K562 (cell line): ENCODE results near the gene SENP7. TPM values are rescaled to one million over a fixed set of nuclear protein-coding genes. Genes with fewer than 3 reads are reported as not detected.

Source experiments
- ATAC-seq: fragments of 200-7000 bp; cut with Tn5 transposase; 3 replicates; pipeline ENCODE4 v1.9.1; 2020; ENCODE audit warnings: moderate library complexity
- BruUV-seq: library from RNA; stranded (reverse); fragments of 400-500 nt; replicated peaks from 2 replicates; lab custom pipeline; 2021; lab: Mats Ljungman, UMichigan
- CTCF ChIA-PET: fragments of 300-600 bp; formaldehyde crosslinking; extraction: SDS; loops from one replicate; lab custom pipeline; 2021; ENCODE audit warnings: low intra/inter-chr PET ratio; lab: Yijun Ruan, JAX
- POLR2A ChIA-PET: fragments of 300-600, 350-650 bp; sonication (Branson Sonifier 250); formaldehyde crosslinking; extraction: SDS; loops from one replicate; lab custom pipeline; 2021; ENCODE audit warnings: antibody characterized with exemption, inconsistent platforms; lab: Yijun Ruan, JAX
- DNase-seq, 4 experiments: peaks; one replicate each; pipeline versions ENCODE4 v3.0.0 to v3.0.0-alpha.2; 2011 to 2018; ENCODE audit warnings: low spot score in 3 of 4, mixed read lengths in 3 of 4; ENCODE audit errors: extremely low read depth in 1 of 4
- FAIRE-seq: peaks from 2 replicates; lab custom pipeline; 2011; peaks lifted over from hg19 to GRCh38; lab: Jason Lieb, UNC
- H2AFZ ChIP-seq: 2 replicates; pipeline ENCODE4 v1.6.0; 2011; ENCODE audit warnings: low read depth, low read length, control low read depth, inconsistent platforms
- H3K27ac ChIP-seq: fragments of 200-600 bp; 3 replicates; pipeline ENCODE4 v1.8.0; 2011; ENCODE audit warnings: low read depth, mild to moderate bottlenecking, control low read depth, inconsistent platforms, low read length, moderate library complexity, mixed read lengths; ENCODE audit errors: extremely low read depth
- H3K27me3 ChIP-seq, 2 experiments: fragments of 300-600 bp in 1 of 2; 2 replicates in 1 of 2; 3 replicates in 1 of 2; pipeline versions ENCODE4 v1.6.0 to v1.8.0; 2011; ENCODE audit warnings: inconsistent platforms in 2 of 2, low read length in 2 of 2, mild to moderate bottlenecking in 1 of 2, mixed read lengths in 1 of 2, moderate library complexity in 1 of 2; ENCODE audit not compliant: control insufficient read depth in 2 of 2, insufficient read depth in 2 of 2
- H3K36me3 ChIP-seq: fragments of 300-600 bp; 3 replicates; pipeline ENCODE4 v1.8.0; 2011; ENCODE audit warnings: mild to moderate bottlenecking, low read length, inconsistent platforms; ENCODE audit not compliant: control insufficient read depth, insufficient read depth
- H3K4me1 ChIP-seq, 2 experiments: fragments of 200-600 bp in 1 of 2; replicated peaks in 1 of 2; 2 replicates in 1 of 2; 3 replicates in 1 of 2; pipeline versions ENCODE4 v1.5.1 to v1.8.0; 2011; ENCODE audit warnings: inconsistent platforms in 2 of 2, low read length in 2 of 2, mild to moderate bottlenecking in 1 of 2, mixed read lengths in 1 of 2, moderate library complexity in 1 of 2; ENCODE audit not compliant: control insufficient read depth in 2 of 2, insufficient read depth in 2 of 2
- H3K4me2 ChIP-seq: 2 replicates; pipeline ENCODE4 v1.6.1; 2011; ENCODE audit warnings: low read length, control low read depth, inconsistent platforms, mixed read lengths; ENCODE audit not compliant: insufficient read depth
- H3K4me3 ChIP-seq: fragments of 200-600 bp; sonication (generic), shearing (Covaris generic); 2 replicates; pipeline ENCODE4 v1.5.1; 2016; ENCODE audit warnings: control low read depth, inconsistent platforms
- H3K79me2 ChIP-seq: fragments of 200-600 bp; 3 replicates; pipeline ENCODE4 v1.8.0; 2011; ENCODE audit warnings: low read length, inconsistent platforms; ENCODE audit not compliant: control insufficient read depth, insufficient read depth
- H3K9ac ChIP-seq, 2 experiments: 2 replicates each; pipeline versions ENCODE4 v1.6.0 to v1.6.1; 2011; ENCODE audit warnings: low read depth in 2 of 2, low read length in 2 of 2, control low read depth in 1 of 2, inconsistent platforms in 1 of 2, mild to moderate bottlenecking in 1 of 2, mixed read lengths in 1 of 2; ENCODE audit not compliant: insufficient read depth in 1 of 2
- H3K9me1 ChIP-seq: one replicate; pipeline ENCODE4 v1.6.0; 2011; ENCODE audit warnings: inconsistent platforms, mild to moderate bottlenecking, low read length, moderate library complexity; ENCODE audit not compliant: control insufficient read depth, insufficient read depth
- H3K9me3 ChIP-seq: replicated peaks from 2 replicates; pipeline ENCODE4 v1.5.1; 2011; ENCODE audit warnings: low read depth, low read length, inconsistent platforms; ENCODE audit not compliant: control insufficient read depth, insufficient read depth
- H4K20me1 ChIP-seq: replicated peaks from 2 replicates; pipeline ENCODE4 v1.6.1; 2011; ENCODE audit warnings: low read length, inconsistent platforms, mixed read lengths; ENCODE audit not compliant: control insufficient read depth, insufficient read depth
- CREM ChIP-seq: IDR thresholded peaks from 2 replicates; pipeline ENCODE4 v1.6.1; 2014; ENCODE audit warnings: antibody characterized with exemption, low read depth
- FOXP1 ChIP-seq: sonication (generic); formaldehyde crosslinking; IDR thresholded peaks from 2 replicates; pipeline ENCODE4 v1.8.0; 2022; ENCODE audit warnings: mild to moderate bottlenecking, missing genetic modification reagents
- ID3 ChIP-seq, 2 experiments: fragments of 250-450 bp in 1 of 2; fragments of 450-650 bp in 1 of 2; sonication (Bioruptor Pico) in 1 of 2; IDR thresholded peaks; 2 replicates each; pipeline versions ENCODE4 v1.6.1 to v1.8.0; 2016 to 2021; ENCODE audit warnings: mild to moderate bottlenecking in 2 of 2, moderate library complexity in 2 of 2, missing compliant biosample characterization in 1 of 2, missing genetic modification characterization in 1 of 2
- KHSRP ChIP-seq: fragments of 450-650 bp; IDR thresholded peaks from 2 replicates; pipeline ENCODE4 v1.6.1; 2017
- MCM5 ChIP-seq: fragments of 450-650 bp; IDR thresholded peaks from 2 replicates; pipeline ENCODE4 v1.6.1; 2016; ENCODE audit warnings: low read depth
- MXI1 ChIP-seq: IDR thresholded peaks from 2 replicates; pipeline ENCODE4 v1.6.1; 2011; ENCODE audit warnings: low read depth, mild to moderate bottlenecking, improper control_type of control experiment, low read length
- NCOA1 ChIP-seq: fragments of 450-650 bp; IDR thresholded peaks from 2 replicates; pipeline ENCODE4 v1.6.1; 2016; ENCODE audit warnings: low read depth
- NUFIP1 ChIP-seq: fragments of 450-650 bp; IDR thresholded peaks from 2 replicates; pipeline ENCODE4 v1.6.1; 2018; ENCODE audit not compliant: partially characterized antibody
- POLR2G ChIP-seq: fragments of 200-400 bp; formaldehyde crosslinking; IDR thresholded peaks from 2 replicates; pipeline ENCODE4 v1.6.1; 2017; ENCODE audit warnings: low read depth, mild to moderate bottlenecking, antibody characterized with exemption, low read length, moderate library complexity
- SRF ChIP-seq, 2 experiments: fragments of 250-450, 450-650 bp in 1 of 2; sonication (Bioruptor Pico) in 1 of 2; sonication (generic) in 1 of 2; formaldehyde crosslinking; IDR thresholded peaks; 2 replicates each; pipeline versions ENCODE4 v1.5.0 to v1.5.1; 2020 to 2022; ENCODE audit warnings: mild to moderate bottlenecking in 1 of 2, missing genetic modification reagents in 1 of 2
- TCF7L2 ChIP-seq: fragments of 150-350 bp; IDR thresholded peaks from 2 replicates; pipeline ENCODE4 v1.6.1; 2016; ENCODE audit warnings: low read depth, mild to moderate bottlenecking, low read length, moderate library complexity
- ZSCAN29 ChIP-seq: fragments of 450-650 bp; IDR thresholded peaks from 2 replicates; pipeline ENCODE4 v1.6.1; 2017
- WGBS: fragments of 100-300 bp; shearing (Covaris generic); methylation state at CpG from one replicate; pipeline ENCODE4 v1.1.6; 2016; ENCODE audit warnings: low coverage, mixed read lengths; ENCODE audit not compliant: insufficient coverage; ENCODE audit errors: missing lambda C conversion rate; 5-methylcytosine and 5-hydroxymethylcytosine counted together
- in situ Hi-C: fragments of 300-500 bp; cut with MboI; formaldehyde crosslinking; loops from 4 replicates; pipeline ENCODE4 v1.15.0; 2018; ENCODE audit warnings: inconsistent platforms, mixed read lengths
- intact Hi-C: fragments of 100-400 bp; cut with micrococcal nuclease; formaldehyde crosslinking; loops from 2 replicates; pipeline ENCODE4 v1.14.2; 2022
- polyA plus RNA-seq, 8 experiments: library from polyadenylated mRNA; depleted of rRNA in 4 of 8; stranded (reverse) in 5 of 8; unstranded in 3 of 8; fragments of >200 nt; fragmentation: Nextera tagmentation in 2 of 8; fragmentation: Illumina TruSeq in 1 of 8; extraction: Ambion mirVana in 2 of 8; extraction: Trizol in 1 of 8; gene quantifications; 2 replicates each; pipeline versions ENCODE4 v1.2.1 to v1.2.3, GENCODE V29; 2011 to 2014; ENCODE audit warnings: inconsistent platforms in 1 of 8, missing spikeins in 1 of 8
- total RNA-seq, 7 experiments: library from RNA; depleted of rRNA in 6 of 7; stranded (reverse); fragments of >200 nt in 6 of 7; fragmentation: Illumina TruSeq in 2 of 7; extraction: Trizol in 2 of 7; gene quantifications; 2 replicates each; pipeline versions ENCODE4 v1.2.1 to v1.2.3, GENCODE V29; 2011 to 2021; ENCODE audit warnings: low replicate concordance in 1 of 7

The SENP7 gene
- total and polyA plus RNA-seq, 9 of the 15 experiments (the other 6 are each of a cell fraction or from before 2014, with no cell fraction given) = 4.1 to 21.9 (median 10.7) TPM

GRCh38 chr3:101387351-101387750, 125.7 kb downstream of the SENP7 start:
- no peak for FAIRE-seq

More at GRCh38 chr3:101387351-101387750, 125.7 kb downstream of the SENP7 start:
- Histone ChIP-seq H3K36me3 (0 out of 3 replicates have a peak, but pooled peaks cover 3% of the 10 kb centered on the region), H3K9me1 (no peaks in the 10 kb centered on the region), H3K9ac (no peak overlapping the region), H3K4me1 (peaks cover 2 to 7% of the 10 kb centered on the region in 2 experiments; a peak in 2 of 5 replicates), H3K4me2 (no peak overlapping the region), H3K9me3 (no peaks in the 10 kb centered on the region), H3K79me2 (peaks cover 12% of the 10 kb centered on the region; the same call in 2 of the 3 replicates), H3K4me3 (no peak overlapping the region), H3K27me3 (no peaks in the 10 kb centered on the region), H4K20me1 (no peaks in the 10 kb centered on the region), H3K27ac (no peak overlapping the region), H2AFZ (no peak overlapping the region)
- 84% methylated on average over 5 of the region's 5 CpGs for whole genome bisulfite sequencing
- no TSS peak for BruUV-seq
- ATAC-seq = no peak
- in situ Hi-C loops = no loop called here
- no peak for DNase-seq
- intact Hi-C loops = loop anchor here (10.0 kb wide), 1 partner anchor 177 kb away; the partner anchor contains the start of gene TRMT10C
- TF ChIP-seq MXI1 (no peak), KHSRP (no peak), NUFIP1 (no peak), ID3 (CRISPR knock-in tag; IDR thresholded peaks at IDR 0.05) (no peak), ID3 (tag; IDR thresholded peaks at IDR 0.05) (no peak), MCM5 (no peak), SRF (CRISPR knock-in tag; IDR thresholded peaks at IDR 0.05) (no peak), FOXP1 (no peak), POLR2G (no peak), ZSCAN29 (no peak), CREM (no peak), TCF7L2 (no peak), NCOA1 (no peak)
- ChIA-PET CTCF (no interaction called here), POLR2A (no interaction called here)
